HEK293T (cell line): ENCODE measurements around the gene CDH16.

Experiments
- CTCF ChIA-PET: fragments of 350-600 bp; formaldehyde crosslinking; extraction: SDS; loops from one replicate; lab custom pipeline; 2021; ENCODE audit warnings: antibody characterized with exemption, inconsistent platforms; lab: Yijun Ruan, JAX
- POLR2A ChIA-PET: fragments of 350-600 bp; formaldehyde crosslinking; extraction: SDS; loops from one replicate; lab custom pipeline; 2020; ENCODE audit warnings: antibody characterized with exemption, inconsistent platforms; lab: Yijun Ruan, JAX
- DNase-seq: peaks from one replicate; pipeline ENCODE4 v3.0.0; 2012; ENCODE audit warnings: mixed read lengths; ENCODE audit errors: extremely low spot score
- ARNT ChIP-seq: fragments of 450-650 bp; IDR thresholded peaks from 2 replicates; pipeline ENCODE4 v1.6.1; 2017; ENCODE audit warnings: mild to moderate bottlenecking
- BHLHE40 ChIP-seq: fragments of 450-650 bp; IDR thresholded peaks from 2 replicates; pipeline ENCODE4 v1.6.1; 2016; ENCODE audit warnings: mild to moderate bottlenecking, moderate library complexity, borderline replicate concordance
- CTBP1 ChIP-seq: fragments of 450-650 bp; IDR thresholded peaks from 2 replicates; pipeline ENCODE4 v1.6.1; 2016; ENCODE audit warnings: borderline replicate concordance
- ELF4 ChIP-seq: fragments of 450-650 bp; IDR thresholded peaks from 2 replicates; pipeline ENCODE4 v1.6.1; 2017; ENCODE audit warnings: antibody characterized with exemption
- FOXA1 ChIP-seq: fragments of 450-650 bp; IDR thresholded peaks from 2 replicates; pipeline ENCODE4 v1.6.1; 2016; ENCODE audit warnings: mild to moderate bottlenecking
- FOXK2 ChIP-seq: fragments of 450-650 bp; IDR thresholded peaks from 2 replicates; pipeline ENCODE4 v1.6.1; 2016; ENCODE audit warnings: mild to moderate bottlenecking
- FOXM1 ChIP-seq: fragments of 450-650 bp; IDR thresholded peaks from 2 replicates; pipeline ENCODE4 v1.6.1; 2017; ENCODE audit warnings: mild to moderate bottlenecking, borderline replicate concordance
- HDGF ChIP-seq: fragments of 450-650 bp; IDR thresholded peaks from 2 replicates; pipeline ENCODE4 v1.6.1; 2017; ENCODE audit warnings: antibody characterized with exemption, borderline replicate concordance
- L3MBTL2 ChIP-seq: fragments of 450-650 bp; conservative IDR thresholded peaks from 2 replicates; pipeline ENCODE4 v1.6.1; 2016; ENCODE audit warnings: mild to moderate bottlenecking
- LEF1 ChIP-seq: fragments of 450-650 bp; IDR thresholded peaks from 2 replicates; pipeline ENCODE4 v1.6.1; 2017; ENCODE audit warnings: mild to moderate bottlenecking, borderline replicate concordance
- NFRKB ChIP-seq: fragments of 450-650 bp; IDR thresholded peaks from 2 replicates; pipeline ENCODE4 v1.6.1; 2016; ENCODE audit warnings: mild to moderate bottlenecking, moderate library complexity
- PKNOX1 ChIP-seq: fragments of 450-650 bp; IDR thresholded peaks from 2 replicates; pipeline ENCODE4 v1.6.1; 2016
- SP1 ChIP-seq: fragments of 450-650 bp; IDR thresholded peaks from 2 replicates; pipeline ENCODE4 v1.6.1; 2017
- SUZ12 ChIP-seq: fragments of 450-650 bp; IDR thresholded peaks from 2 replicates; pipeline ENCODE4 v1.6.1; 2016; ENCODE audit warnings: mild to moderate bottlenecking
- TARDBP ChIP-seq: fragments of 450-650 bp; IDR thresholded peaks from 2 replicates; pipeline ENCODE4 v1.6.1; 2016
- ZNF384 ChIP-seq: fragments of 450-650 bp; IDR thresholded peaks from 2 replicates; pipeline ENCODE4 v1.6.1; 2016

CDH16 gene

GRCh38 chr16:66905633-66906539, 12.8 kb downstream of the CDH16 start:
- TF ChIP-seq FOXK2 (no peak), LEF1 (no peak), NFRKB (no peak), PKNOX1 (no peak; the same call in 1 of the 2 replicates), TARDBP (no peak), FOXM1 (no peak), ARNT (no peak), HDGF (no peak), SP1 (no peak), L3MBTL2 (no peak), BHLHE40 (no peak), ZNF384 (no peak), ELF4 (no peak), FOXA1 (no peak)
- DNase-seq: peak; percentile 55
- ChIA-PET CTCF (interaction anchor here (0.5 to 1.0 kb wide), 4 partner anchors 10 to 33 kb away, joined by 3 to 5 read pairs (median 3); no protein-coding TSS in a partner anchor), POLR2A (interaction anchor here (1.0 to 1.9 kb wide), 3 partner anchors 21 to 321 kb away, joined by 3 to 8 read pairs (median 3); partner anchors contain the start of genes PDP2 and TMEM208)

- no peak for TF ChIP-seq PKNOX1
- TF ChIP-seq FOXA1: no peak
- TF ChIP-seq SP1: no peak
- no peak for TF ChIP-seq ARNT
- TF ChIP-seq TARDBP: no peak
- TF ChIP-seq LEF1: no peak
- TF ChIP-seq BHLHE40: no peak
- no peak for TF ChIP-seq CTBP1
- no peak for TF ChIP-seq ZNF384
- DNase-seq: no peak
- CTCF ChIA-PET: interaction anchor here (0.5 to 1.7 kb wide), 6 partner anchors 10 to 280 kb away, joined by 3 to 7 read pairs (median 3); no protein-coding TSS in a partner anchor
- POLR2A ChIA-PET: interaction anchor here (0.9 to 1.9 kb wide), 4 partner anchors 22 to 322 kb away, joined by 3 to 8 read pairs (median 3); partner anchors contain the start of genes PDP2 and TMEM208
These were observed 13.6 kb downstream of the CDH16 start for GRCh38 chr16:66904846-66905632.

- DNase-seq: no peak
- POLR2A ChIA-PET: interaction anchor here (0.9 to 1.9 kb wide), 2 partner anchors 22 to 24 kb away, joined by 3 to 8 read pairs; no protein-coding TSS in a partner anchor
- no peak for TF ChIP-seq LEF1
- TF ChIP-seq ELF4: no peak
- no peak for TF ChIP-seq HDGF
- TF ChIP-seq L3MBTL2: no peak
- TF ChIP-seq NFRKB: no peak
- no peak for TF ChIP-seq FOXM1
- no peak for TF ChIP-seq ZNF384
- TF ChIP-seq FOXA1: no peak
- TF ChIP-seq PKNOX1: no peak
- TF ChIP-seq SUZ12: no peak
- TF ChIP-seq TARDBP: no peak
- no peak for TF ChIP-seq CTBP1
- TF ChIP-seq BHLHE40: no peak
- CTCF ChIA-PET: interaction anchor here (0.8 to 1.7 kb wide), 2 partner anchors 24 to 280 kb away, joined by 3 to 7 read pairs; no protein-coding TSS in a partner anchor
These were observed 14.2 kb downstream of the CDH16 start for GRCh38 chr16:66904428-66904845.

GRCh38 chr16:66903544-66904427, 14.9 kb downstream of the CDH16 start:
- ChIA-PET POLR2A (no interaction called here), CTCF (interaction anchor here (1.7 kb wide), 1 partner anchor 25 kb away, joined by 7 read pairs; no protein-coding TSS in a partner anchor)
- no peak for DNase-seq
- no peak for TF ChIP-seq LEF1
